GM21360 (cell line): ENCODE results near the gene QSER1.

ENCODE experiments used
- ATAC-seq: cut with Tn5 transposase; IDR thresholded peaks from one replicate; pipeline ENCODE4 v1.9.1; 2021; ENCODE audit warnings: mild to moderate bottlenecking, moderate library complexity; ENCODE audit not compliant: unreplicated experiment

QSER1 gene

DNA sequence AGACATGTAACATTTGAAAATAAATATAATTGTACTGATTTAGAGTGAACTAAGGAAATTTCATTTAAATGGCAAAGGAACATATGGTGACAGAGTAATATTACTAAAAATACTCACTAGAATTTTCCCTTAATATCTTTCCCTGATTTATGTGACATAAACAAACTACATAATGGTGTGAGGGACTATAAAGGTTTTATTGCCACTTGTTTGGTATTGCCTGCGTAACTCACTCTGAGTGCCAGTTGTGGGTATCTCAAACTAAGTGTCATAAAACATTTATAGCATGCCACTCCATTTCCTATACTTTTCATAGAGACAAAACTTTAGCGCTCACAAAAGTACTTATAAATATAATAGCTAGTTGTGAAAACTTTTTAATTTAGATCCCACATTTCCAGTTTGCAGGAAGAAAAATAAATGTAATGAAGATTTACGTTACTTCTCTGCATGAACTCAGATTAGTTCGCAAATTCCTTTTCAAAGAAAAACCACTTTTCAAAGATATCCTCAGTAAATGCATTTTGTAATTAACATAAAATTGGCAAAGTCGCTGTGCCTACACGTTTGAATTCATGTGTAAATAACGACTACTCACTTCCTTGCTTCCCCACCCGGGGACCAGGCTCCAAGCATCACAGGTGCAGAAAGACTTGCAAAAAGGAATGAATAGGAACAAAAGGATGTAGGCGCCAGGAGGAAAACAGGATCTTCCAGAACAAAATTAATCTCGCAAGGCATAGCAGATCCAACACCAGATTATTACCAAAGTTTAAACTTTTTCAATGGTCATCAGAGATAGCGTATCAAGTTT is 1.6 kb upstream of the QSER1 start:
- no peak for ATAC-seq

DNA sequence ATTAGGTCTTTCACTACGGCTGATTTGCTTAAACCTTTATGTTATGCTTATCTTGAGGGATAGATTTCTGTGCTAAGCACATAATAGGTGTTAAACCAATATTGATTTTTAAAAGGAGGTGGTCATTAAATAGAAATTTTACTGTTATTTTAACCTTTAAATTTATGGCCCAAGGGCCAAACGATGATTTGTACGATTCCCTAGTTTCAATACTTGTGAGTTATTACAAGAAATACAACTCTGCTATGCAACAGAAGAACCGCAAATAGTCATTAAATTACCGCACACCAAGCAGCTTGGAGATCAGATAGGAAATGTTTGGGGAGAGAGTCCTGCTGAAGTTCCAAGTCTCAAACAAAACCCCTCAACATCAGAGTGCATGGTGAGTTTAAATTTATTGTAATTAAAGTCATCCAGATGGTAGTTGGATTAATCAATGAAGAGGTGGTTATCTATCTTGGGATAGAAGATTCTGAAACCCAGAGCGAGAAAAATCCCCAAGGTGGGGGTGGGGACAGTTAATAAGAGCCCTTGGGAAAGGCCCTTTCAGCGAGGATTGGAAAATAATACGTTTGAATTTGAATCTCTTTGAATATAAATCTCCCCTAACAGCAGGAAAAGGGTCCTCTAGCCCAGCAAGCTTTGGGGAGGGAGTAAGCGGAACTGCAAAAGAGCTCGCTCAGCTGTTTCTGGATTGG is 805 bp upstream of the QSER1 start:
- no peak for ATAC-seq

DNA sequence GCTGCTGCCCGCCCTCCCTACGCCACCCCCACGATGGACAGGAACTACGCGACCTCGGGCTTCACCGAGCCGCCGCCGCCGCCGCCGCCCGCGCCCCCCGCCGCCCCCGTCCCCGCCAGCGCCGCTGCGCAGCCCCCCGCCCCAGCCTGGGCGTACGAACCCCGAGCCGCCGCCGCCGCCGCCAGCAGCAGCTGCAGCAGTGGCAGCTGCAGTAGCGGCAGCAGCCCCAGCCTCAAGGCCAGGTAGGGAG is 407 bp downstream of the QSER1 start:
- no peak for ATAC-seq

DNA sequence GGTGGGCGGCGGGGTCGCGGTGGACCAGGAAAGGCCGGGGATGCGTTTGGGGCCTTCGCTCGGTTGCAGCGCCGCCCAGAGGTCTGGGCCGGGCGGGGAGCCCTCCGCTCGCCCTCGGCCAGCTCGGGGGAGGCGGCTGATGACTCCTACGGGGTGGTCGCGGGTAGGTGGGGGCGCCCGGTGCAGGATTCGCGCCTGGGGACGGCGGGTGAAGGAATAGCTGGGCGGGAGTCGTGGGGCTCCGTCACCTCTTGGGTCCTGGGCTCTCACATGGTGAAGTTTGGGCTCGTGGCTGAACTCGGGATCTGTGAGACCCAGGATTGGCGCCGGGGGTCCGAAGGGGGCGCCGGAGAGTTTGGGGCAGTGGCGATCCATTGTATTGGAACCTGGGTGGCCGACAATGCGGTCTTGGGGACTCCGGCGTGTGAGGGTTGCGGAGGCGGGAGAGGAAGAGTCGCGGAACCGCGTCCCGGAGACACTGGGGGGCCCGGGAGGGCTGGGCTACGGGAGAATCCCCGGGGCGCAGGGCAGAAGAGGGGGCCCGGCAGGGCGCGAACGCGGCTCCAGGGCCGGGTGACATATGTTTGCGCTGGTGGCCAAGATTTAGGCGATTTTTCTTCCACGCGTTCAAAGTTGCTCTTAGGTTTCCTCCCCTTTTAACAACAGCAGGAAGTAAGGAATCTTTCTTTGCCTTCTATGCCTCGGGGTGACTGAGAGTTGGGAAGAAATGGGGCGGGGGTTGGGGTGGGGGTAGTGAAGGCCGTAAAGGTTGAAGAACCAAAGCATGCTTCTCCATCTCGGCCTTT is 935 bp downstream of the QSER1 start:
- peak; percentile 33 for ATAC-seq

DNA sequence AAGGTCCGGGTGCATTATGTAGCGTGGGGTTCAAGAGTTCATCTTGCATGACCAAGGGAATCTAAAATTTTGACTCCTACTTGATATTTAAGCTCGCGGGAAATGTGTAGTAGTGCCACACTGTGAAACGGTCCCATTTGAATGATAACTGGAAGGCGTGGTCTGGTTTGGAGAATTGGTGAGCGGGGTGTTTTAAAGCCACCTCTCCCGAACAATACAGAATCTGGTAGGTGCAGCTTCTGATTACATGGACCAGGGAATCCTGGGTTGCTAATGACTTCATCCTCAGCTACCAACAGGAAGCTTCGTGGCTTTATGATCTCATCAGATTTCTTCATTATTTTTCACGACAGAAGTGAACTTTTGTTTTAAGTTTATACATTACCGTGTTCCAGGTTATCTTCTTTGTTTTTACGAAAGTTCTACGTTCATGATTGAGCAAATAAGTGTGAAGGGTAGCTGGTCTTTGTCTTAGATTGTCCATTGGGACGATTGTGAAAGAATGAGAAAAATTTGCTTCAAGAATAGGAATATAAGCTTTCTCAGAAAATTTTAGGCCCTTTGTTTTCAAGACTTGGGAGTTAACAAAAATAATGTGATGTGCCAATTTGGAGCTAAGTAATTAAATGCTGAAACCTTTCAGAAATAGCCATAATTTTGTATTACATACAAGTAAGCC is 1.7 kb downstream of the QSER1 start:
- ATAC-seq: no peak

DNA sequence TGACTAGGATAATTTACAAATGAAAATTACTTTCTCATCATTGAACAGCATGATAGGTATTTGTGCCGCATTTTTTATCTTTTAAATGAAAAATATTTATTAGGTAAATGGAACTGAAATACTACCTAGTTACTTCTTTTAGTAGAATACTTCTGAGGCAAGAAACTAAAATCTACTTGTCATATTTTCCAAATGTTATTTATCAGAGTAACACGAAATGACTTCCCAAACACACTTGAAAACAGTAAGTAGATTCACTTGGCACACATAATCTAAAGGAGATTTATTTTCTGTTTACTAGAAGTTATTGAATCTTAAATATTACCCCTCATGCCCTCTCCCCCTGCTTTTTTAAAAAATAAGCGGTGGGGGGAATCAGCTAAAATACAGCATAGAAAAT is 2.3 kb downstream of the QSER1 start:
- no peak for ATAC-seq

DNA sequence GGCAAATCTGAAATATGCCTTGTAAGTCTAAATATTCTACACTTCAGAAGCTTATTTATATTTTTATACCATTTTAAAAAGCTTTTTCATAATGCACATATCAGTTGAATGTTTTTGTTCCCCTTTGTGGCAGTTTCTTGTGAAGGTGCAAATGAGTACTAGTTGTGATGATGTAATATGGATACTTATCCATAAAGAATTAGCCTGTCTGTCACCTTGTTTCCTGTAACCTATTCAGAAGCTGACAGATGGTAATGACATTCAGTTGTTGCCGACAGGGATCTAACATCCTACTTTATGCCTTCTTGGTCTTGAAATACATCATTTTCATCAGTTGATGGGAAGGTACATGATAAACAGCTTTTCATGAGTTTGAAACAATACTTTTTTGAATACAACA is 2.9 kb downstream of the QSER1 start:
- ATAC-seq: no peak

DNA sequence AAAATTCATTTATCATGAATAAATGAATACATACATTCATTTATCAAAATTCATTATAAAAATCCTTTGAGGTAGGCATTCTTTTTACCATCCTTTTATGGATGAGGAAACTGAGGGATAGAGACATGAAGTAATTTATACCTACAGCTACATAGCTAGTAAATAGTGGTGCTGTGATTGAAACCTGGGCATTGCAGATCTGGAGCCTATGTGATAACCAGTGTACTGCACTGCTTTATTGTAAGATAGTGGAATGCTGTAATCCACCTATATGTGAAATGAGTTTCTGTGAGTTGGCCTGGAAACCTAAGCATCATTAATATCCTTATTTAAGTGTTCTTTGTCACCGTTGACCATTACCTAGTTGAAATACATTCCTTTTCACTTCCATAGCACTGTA is 4.5 kb downstream of the QSER1 start:
- ATAC-seq: no peak

DNA sequence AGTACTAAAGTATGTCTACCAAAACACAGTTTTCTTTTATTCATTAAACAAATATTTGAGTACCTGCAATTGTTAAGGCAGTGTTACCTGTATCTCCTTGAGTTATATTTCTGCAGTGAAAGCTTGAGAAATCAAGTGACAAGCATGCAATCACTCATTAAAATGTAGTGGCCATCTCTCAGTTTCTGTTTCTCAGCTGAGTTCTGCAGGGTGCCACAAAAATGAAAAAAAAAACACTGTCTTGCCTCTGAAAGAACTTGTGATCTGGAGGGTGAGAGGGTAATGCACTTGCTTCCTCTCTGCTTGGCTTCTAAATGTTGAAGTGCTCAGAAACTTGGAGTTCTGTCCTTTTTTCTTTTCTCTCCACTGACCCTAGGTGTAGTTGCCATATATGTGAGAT is 6.8 kb downstream of the QSER1 start:
- ATAC-seq: no peak

DNA sequence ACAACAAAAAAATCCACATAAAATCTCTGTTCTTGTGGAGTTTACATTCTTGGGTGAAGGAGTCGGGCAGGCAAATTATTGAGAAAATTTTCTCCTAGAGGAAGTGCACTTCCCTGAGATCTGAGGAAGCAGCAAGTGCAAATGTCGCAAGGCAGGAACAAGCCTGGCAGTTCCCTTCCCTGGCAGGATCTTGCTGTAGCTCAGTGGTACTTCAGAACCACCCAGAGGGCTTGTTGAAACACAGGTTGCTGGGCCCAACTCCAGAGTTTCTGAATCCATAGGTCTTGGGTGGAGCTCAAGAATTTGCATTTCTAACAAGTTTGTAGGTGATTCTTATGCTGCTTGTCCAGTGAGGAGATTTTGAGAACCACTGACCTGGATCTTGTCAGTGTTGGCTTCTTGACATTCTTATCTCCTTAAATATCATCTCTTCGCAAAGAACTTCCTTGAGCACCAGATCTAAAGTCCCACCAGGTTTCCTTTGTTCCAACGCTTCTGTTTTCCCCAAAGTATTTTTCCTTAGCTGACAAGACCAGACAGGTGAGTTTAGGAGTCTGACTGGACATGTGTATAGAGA is 9.6 kb downstream of the QSER1 start:
- ATAC-seq: no peak

DNA sequence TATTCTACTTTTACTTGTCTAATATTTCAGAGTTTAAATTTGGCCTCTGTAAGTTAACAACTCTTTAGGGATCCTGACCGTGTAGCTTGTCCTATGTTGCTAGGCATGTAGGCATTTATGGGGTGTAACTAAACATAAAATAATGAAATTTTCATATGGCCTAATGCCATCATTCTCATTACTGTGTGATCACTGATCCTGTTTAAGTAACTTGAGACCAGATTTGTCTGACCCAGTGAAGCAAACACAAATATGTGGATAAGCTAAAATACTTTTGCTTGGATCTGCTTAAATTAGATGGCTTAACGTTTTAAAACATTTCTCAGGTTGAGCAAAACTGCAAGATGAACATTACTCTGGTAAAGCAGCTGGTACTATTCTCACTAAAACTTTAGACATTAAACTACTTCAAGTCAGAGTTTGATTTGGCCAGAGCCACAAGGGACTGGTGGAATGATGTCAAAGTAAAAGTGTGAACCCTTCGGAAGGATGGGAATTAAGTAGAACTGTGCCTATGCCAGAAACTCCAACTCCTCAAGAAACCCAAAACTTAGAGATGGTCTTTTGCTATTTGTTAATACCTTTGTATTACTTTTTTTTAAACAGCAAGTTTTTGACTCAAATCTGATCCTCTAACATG is 12.5 kb downstream of the QSER1 start:
- ATAC-seq: no peak

DNA sequence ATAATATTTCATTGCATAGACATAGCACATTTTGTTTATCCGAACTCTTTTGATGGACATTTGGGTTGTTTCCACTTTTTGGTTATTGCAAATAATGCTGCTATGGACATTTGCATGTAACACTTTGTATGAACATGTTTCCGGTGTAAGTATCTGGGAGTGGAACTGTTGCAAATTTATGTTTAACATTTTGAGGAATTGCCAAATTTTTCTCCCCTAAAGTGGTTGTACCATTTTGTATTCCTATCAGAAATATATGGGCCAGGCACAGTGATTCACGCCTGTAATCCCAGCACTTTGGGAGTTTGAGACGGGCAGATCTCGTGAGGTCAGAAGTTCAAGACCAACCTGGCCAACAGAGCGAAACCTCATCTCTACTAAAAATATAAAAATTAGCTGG is 16.0 kb downstream of the QSER1 start:
- no peak for ATAC-seq

DNA sequence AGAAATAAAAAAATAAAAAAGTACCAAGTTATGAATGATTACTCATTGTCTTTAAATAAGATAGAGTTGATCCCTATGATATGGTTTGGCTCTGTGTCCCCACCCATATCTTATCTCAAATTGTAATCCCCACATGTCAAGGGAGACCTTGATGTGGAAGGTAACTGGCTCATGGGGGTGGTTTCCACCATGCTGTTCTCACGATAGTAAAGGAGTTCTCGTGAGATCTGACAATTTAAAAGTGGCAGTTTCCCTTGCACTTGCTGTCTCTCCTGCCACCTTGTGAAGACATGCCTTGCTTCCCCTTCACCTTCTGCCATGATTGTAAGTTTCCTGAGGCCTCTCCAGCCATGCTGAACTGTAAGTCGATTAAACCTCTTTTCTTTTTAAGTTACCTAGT is 18.8 kb downstream of the QSER1 start:
- ATAC-seq: no peak

DNA sequence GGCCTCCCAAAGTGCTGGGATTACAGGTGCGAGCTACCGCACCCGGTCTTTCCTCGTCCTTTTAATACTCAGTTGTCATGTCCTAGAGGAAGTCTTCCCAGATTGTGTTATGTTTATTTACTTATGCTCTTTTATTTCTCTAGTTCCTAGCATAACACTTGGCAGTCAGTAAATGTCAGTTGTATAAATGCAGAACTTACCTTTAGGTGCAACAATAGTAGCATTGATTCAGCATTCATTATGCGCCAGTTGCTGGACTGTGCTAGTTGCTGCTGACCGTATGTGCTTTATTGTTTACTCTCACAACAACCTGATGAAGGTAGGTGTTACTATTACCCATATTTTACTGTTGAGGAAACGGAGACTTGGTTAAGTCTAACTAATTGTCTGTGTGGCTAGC is 20.8 kb downstream of the QSER1 start:
- no peak for ATAC-seq

DNA sequence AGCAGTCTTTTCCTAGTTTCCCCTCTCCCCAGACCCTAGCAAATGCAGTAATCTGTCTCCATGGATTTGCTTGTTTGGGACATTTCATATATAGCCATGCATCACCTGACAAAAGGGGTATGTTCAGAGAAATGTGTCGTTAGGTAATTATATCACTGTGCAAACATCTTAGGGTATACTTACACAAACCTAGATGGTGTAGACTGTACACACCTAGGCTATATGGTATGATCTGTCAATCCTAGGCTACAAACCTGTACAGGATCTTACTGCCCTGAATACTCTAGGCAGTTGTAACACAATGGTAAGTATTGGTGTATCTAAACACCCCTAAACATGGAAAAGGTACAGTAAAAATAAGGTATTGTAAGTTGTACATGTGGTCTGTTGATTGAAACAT is 23.8 kb downstream of the QSER1 start:
- ATAC-seq: no peak

DNA sequence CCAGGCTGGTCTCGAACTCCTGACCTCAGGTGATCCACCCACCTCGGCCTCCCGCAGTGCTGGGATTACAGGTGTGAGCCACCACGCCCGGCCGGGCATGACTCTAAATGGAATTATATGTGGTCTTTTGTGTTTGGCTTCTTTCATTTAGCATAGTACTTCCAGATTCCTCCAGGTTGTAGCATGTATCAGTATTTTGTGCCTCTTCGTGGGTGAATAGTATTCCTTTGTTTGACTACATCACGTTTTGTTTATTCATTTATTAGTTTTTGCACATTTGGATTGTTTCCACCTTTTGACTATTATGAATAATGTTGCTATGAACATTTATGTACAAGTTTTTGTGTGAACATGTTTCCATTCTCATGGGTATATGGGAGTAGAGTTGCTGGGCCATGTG is 24.4 kb downstream of the QSER1 start:
- no peak for ATAC-seq

DNA sequence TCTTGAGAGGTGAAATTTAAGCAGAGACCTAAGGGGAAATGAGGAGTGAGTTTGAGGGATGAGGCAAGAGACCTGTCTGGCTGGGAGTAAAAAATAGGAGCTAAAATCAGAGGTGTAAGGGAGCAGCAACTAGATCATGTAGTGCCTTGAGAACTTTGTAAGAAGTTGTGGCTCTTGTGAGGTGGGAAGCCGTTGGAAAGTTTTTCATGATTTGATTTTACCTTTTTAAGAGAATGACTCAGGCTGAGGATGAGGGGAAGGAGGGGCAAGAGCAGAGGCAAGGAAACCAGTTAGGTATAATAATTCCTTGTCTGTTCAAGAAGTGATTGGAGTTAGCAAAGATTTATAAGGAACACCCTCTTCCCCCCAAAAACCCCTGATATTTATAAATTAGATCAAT is 25.8 kb downstream of the QSER1 start:
- ATAC-seq: no peak

DNA sequence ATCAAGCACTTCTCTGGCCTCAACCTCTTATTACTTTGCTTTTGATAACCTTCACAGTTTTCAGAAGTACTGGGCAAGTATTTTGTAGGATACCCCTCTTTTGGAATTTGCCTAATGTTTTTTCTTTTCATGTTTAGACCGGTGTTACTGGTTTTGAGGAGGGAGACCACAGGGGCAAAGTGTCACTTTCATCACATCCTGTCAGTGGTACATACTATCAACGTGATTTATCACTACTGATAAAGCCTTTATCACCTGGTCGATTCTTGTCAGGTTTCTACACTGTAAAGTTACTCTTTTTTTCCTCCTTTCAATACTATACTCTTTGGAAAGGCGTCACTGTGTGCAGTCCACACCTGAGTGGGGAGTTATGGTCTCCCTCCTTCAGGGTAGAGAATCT is 26.7 kb downstream of the QSER1 start:
- ATAC-seq: no peak

DNA sequence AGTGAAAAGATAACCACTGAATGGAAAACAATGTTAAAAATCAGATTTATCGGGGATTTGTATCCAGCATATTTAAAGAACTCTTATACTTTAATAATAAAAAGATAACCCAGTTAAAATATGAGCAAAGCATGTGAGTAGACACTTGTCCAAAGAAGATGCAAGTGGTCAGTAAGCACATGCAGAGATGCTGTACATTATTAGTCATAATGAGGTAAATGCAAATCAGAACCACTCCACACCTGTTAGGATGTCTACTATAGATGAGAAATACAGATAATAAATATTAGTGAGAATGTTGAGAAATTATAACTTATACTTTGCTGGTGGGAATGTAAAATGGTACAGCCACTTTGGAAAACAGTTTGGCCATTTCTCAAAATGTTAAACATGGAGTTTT is 28.0 kb downstream of the QSER1 start:
- ATAC-seq: no peak

DNA sequence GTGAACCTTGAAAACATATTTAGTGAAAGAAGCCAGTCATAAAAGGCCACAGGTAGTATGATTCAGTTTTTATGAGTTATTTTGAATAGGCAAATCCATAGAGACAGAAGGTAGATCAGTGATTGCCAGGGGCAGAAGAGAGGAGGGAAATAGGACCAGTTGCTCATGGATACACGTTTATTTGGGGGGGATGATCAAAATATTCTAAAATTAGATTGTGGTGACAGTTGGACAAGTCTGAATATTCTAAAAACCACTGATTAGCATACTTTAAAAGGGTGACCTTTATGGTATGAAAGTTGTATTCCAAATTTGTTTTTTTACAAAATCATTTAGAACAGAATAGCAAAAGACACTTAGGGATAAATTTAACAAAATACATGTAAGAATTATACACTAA is 28.6 kb downstream of the QSER1 start:
- ATAC-seq: no peak

DNA sequence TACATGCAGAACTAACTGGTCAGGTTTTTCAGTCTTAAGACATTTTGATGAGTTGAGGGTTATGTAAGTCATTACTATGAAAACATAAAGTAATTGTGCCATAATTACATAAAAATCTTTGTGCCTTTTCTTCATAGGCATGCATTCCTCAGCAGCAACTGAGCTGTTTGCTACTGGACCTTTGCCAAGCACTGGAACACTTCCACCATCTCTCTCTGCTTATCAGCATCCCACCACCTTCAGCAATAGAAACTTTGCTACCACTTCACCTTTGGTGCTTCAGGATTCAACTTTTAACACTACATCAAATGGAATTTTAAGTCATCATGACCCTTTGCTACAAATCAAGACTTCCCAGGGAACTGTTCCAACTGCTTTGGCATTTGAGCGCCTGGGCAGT is 39.0 kb downstream of the QSER1 start:
- no peak for ATAC-seq
